Activated T-cell treated with anti-CD3 and anti-CD28 coated beads, Interleukin-2, amount 50 U/mL, for 48 hours (primary cell): ENCODE data around the gene MIX23.
"Not testable (repeated sequence)": the region's sequence is repeated elsewhere in the genome, so short reads cannot be mapped to it uniquely, and the experiment has no call there.

Experiments
- DNase-seq, 2 experiments: peaks; one replicate each; pipeline ENCODE4 v3.0.0-alpha.2; 2020

The MIX23 gene

GRCh38 chr3:122392868-122393844 is 10.1 kb upstream of the MIX23 start:
- DNase-seq, result no peak

GRCh38 chr3:122391681-122392446 is 8.8 kb upstream of the MIX23 start:
- DNase-seq, result no peak

GRCh38 chr3:122390665-122391064 is 7.6 kb upstream of the MIX23 start:
- no peak for DNase-seq

DNA sequence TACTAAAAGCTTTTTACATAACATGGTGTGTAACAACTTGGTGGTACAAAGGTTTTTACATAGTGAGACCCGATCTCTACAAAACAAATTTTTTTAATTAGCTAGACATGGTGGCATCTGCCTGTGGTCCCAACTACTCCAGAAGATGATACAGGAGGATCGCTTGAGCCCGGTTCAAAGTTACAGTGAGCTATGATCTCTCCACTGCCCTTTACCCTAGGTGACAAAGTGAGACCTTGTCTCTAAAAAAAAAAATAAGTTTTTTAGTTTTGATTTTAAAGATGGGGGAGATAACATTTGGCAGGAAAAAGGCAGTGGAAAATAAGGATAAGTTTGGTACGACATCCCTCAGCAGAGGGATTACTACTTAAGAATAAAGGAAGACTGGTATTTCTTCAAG is 6.9 kb upstream of the MIX23 start:
- DNase-seq, result no peak

DNA sequence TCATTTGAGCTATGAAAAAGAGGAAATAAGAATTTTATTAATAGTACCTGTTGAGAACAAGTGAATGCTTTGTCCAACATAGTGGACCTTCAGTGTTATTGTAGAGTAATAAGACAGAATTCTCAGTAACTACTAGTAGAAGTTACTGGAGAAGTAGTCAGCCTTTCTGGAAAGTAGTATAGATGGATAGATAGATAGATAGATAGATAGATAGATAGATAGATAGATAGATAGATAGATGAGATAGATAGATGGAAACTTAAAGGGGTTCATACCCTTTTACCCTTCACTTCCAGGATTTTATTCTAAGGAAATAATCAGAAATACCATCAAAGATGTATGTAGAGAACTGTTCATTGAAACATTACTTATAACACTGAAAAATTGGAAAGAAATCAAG is 6.2 kb upstream of the MIX23 start:
- no peak for DNase-seq

DNA sequence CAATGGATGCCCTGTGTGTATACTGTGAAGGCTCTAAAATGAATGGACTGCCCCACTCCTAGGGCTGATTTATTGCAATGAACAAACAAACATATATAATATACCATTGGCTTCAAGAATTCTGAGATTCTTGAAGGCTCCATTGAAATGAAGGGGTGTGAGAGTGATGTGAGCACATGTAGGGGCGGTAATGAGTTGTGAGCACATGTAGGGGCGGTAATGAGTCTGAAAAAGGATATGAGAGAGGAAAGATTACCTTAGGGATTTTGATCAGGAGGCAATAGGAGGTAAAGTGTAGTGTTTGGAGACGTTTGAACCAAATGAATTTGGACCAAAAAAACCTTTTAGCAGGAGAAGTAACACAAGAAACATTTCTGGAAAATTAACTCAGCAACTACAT is 4.7 kb upstream of the MIX23 start:
- DNase-seq, result no peak

GRCh38 chr3:122383771-122384697 is 1.0 kb upstream of the MIX23 start, which contains the start of gene FAM162A:
TSS of gene FAM162A (plus strand) at chr3:122384182. CDS start at chr3:122384266, 84 bp downstream.
- DNase-seq, result peak; percentile 95 to 97

- no peak for DNase-seq
These were observed 5.1 kb downstream of the MIX23 start for GRCh38 chr3:122377975-122378374.

GRCh38 chr3:122374034-122374433 is 9.0 kb downstream of the MIX23 start:
- DNase-seq, result no peak

DNA sequence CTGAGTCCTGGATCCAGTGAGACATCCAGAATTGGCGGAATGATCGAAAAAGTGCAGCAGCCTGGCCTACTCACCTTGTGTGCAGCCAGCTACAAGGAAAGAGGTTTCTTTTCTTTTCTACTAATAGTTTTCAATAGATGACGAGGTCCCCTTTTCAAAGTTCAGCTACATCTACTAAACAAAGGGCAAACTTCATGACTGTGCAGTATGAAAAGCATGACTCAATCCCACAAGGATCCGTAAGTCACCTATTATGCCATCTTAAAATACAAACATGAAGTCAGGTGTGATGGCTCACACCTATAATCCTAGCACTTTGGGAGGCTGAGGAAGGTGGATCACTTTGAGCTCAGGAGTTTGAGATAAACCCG is 16.7 kb downstream of the MIX23 start:
- DNase-seq, result no peak

DNA sequence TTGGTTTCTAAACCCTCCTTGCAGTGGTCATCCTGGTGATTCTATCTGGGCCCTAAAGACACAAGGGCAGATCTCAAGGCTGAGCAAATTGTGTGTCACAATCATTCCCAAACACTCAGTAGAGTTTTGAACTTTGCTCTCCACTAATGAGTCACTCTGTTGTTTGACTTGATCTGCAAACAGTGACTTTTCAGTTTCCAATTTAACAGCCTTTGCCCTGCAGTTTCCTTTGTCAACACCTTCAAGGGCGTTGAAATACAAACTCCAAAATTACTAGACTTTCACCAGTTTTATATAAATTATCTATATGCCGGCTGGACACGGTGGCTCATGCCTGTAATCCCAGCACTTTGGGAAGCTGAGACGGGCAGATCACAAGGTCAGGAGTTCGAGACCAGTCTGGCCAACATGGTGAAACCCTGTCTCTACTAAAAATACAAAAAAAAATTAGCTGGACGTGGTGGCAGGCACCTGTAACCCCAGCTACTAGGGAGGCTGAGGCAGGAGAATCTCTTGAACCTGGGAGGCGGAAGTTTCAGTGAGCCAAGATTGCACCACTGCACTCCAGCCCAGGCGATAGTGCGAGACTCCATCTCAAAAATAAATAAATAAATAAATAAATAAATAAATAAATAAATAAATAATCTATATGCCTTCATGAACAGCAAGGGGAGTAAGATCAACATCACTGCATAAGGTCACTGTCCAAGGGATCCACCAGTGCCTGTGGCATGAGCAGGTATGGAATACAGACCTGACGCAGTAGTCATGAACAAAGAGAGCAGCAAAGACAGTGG is 17.3 kb downstream of the MIX23 start:
- DNase-seq, result not testable (repeated sequence)

DNA sequence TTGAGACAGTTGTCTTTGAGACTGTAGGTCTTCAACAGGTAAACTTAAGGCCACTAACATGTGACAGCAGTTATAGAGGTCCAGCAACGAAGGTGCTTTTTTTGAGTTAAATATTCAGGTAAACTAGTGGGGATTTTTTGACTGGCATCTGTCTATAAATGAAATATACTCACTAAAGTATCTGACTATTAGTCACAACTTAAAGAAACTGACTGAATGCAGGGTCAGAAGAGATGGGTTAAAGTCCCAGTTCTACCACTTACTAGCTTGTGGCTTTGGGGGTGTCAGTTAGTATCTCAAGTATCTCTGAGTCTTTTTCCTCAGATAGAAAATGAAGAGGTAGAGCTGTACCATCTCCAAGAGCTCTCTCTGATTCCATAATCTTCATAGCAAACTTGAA is 18.0 kb downstream of the MIX23 start:
- DNase-seq, result no peak

DNA sequence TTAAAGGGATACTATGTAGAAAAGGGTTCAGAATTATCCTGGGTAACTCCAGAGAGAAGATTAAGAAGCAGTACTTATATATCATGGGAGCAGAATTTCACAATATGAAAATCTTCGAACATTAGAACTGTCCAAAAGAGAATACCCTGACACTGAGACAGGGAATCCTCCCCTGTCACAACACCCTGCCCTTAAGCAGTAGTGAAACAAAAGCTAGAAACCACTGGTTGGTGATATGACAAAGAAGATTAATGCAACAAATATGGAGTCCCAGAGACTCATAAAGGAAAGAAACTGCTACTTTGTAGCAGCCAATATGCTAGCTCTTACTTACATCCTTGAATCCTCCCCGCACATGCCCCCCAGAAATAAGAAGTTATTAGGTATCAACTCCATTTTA is 18.5 kb downstream of the MIX23 start:
- DNase-seq, result no peak

DNA sequence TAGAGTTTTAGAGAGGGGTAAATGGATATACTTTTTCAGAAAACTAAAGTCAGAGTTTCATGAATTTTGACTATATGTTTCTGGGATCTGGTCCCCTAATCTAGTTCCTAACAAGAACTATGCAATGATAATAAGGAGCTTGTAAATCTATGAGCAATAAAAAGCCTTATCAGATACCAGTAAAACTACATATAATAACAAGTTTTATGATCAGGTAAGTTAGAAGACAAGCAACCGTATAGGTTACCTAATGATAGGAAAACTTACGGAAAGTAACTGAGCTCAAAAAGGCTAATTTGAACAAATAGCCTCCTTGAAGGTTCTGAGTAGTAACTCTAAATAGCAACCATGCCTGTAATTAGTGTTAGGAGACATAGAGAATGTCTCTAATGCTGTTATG is 21.0 kb downstream of the MIX23 start:
- no peak for DNase-seq

DNA sequence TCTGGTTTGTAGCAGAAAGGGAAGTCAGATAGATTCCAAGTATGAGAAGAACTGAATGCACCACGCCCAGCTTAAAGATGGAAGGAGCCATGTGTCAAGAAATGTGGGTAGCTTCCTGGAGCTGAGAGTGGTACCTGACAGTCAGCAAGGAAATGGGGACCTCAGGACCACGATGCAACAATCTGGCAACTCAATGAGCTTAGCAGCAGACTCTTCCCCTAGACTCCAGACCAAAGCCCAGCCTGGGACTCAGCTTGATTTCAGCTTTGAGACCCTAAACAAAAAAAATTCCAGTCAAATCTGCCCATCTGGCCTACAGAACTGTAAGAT is 24.4 kb downstream of the MIX23 start:
- no peak for DNase-seq

- DNase-seq, result no peak
These were observed 25.0 kb downstream of the MIX23 start for GRCh38 chr3:122357828-122358702.

- DNase-seq, result no peak
These were observed 26.6 kb downstream of the MIX23 start for GRCh38 chr3:122356402-122356801.

DNA sequence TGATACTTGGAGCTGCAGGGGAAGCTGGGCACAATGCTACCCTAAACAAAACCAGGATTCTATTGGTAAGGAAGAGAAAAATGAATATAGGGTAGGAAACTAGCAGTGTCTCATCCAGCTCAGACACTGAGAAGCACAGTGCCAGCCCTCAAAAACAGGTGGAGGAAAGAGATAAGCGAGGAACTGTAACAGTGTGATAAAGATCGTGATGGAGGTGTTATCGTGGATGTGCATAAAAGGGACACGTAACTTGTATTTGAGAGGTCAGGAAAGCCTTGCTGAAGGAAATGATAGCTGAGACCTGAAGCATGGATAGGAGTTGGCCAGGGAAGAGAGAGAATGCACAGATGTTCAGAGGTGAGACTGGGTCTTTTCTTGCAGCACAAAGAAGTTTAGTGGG is 27.4 kb downstream of the MIX23 start:
- no peak for DNase-seq

- DNase-seq, result no peak
These were observed 29.1 kb downstream of the MIX23 start for GRCh38 chr3:122353893-122354401.

GRCh38 chr3:122353215-122353614 is 29.8 kb downstream of the MIX23 start:
- no peak for DNase-seq

- no peak for DNase-seq
These were observed 31.4 kb downstream of the MIX23 start for GRCh38 chr3:122351612-122352011.
